Measurements from ENCODE around the gene ADCY2. TPM values are rescaled to one million over a fixed set of nuclear protein-coding genes. Genes with fewer than 3 reads are reported as not detected.

Gene ADCY2
- total RNA-seq, 1 experiment from 2014 or later = not detected

- Histone ChIP-seq H3K27me3 (ENCODE audit: low read length) (no peaks in the 10 kb centered on the region), H3K4me3 (ENCODE audit: low read length) (no peak overlapping the region), H3K27ac (ENCODE audit: low read length) (no peak overlapping the region), H3K4me1 (ENCODE audit: low read length) (no peaks in the 10 kb centered on the region), H4K20me1 (ENCODE audit: insufficient read depth, low read depth, low read length) (no peaks in the 10 kb centered on the region), H3K9me3 (ENCODE audit: low read length) (no peaks in the 10 kb centered on the region), H3K4me2 (ENCODE audit: low read depth, low read length, poor library complexity, severe bottlenecking) (no peak overlapping the region), H3K36me3 (ENCODE audit: insufficient read depth, low read length) (no peaks in the 10 kb centered on the region), H2AFZ (ENCODE audit: low read length) (no peak overlapping the region), H3K9ac (ENCODE audit: low read length) (no peak overlapping the region), H3K79me2 (ENCODE audit: low read length) (no peaks in the 10 kb centered on the region), H3K9me2 (replicated peaks; ENCODE audit: insufficient read depth, low read length) (no peaks in the 10 kb centered on the region)
- DNase-seq = no peak
Observed at GRCh38 chr5:7515284-7515914, 119.5 kb downstream of the ADCY2 start.

GRCh38 chr5:7516253-7516652 is 120.3 kb downstream of the ADCY2 start:
- Histone ChIP-seq H3K27ac (ENCODE audit: low read length) (no peak overlapping the region), H3K4me2 (ENCODE audit: low read depth, low read length, poor library complexity, severe bottlenecking) (no peak overlapping the region)

GRCh38 chr5:7517006-7517405 is 121.1 kb downstream of the ADCY2 start:
- Histone ChIP-seq H3K9me3 (ENCODE audit: low read length) (no peaks in the 10 kb centered on the region), H3K27me3 (ENCODE audit: low read length) (no peaks in the 10 kb centered on the region), H3K4me1 (ENCODE audit: low read length) (no peaks in the 10 kb centered on the region), H3K36me3 (ENCODE audit: insufficient read depth, low read length) (no peaks in the 10 kb centered on the region), H3K79me2 (ENCODE audit: low read length) (no peaks in the 10 kb centered on the region), H3K9ac (ENCODE audit: low read length) (no peak overlapping the region), H4K20me1 (ENCODE audit: insufficient read depth, low read depth, low read length) (no peaks in the 10 kb centered on the region), H3K9me2 (replicated peaks; ENCODE audit: insufficient read depth, low read length) (no peaks in the 10 kb centered on the region), H3K4me3 (ENCODE audit: low read length) (no peak overlapping the region), H3K4me2 (ENCODE audit: low read depth, low read length, poor library complexity, severe bottlenecking) (no peak overlapping the region), H3K27ac (ENCODE audit: low read length) (no peak overlapping the region), H2AFZ (ENCODE audit: low read length) (no peak overlapping the region)
- no peak for DNase-seq

More at GRCh38 chr5:7516253-7516652, 120.3 kb downstream of the ADCY2 start:
- Histone ChIP-seq H3K4me3 (ENCODE audit: low read length) (no peak overlapping the region), H2AFZ (ENCODE audit: low read length) (no peak overlapping the region), H3K9ac (ENCODE audit: low read length) (no peak overlapping the region), H3K79me2 (ENCODE audit: low read length) (no peaks in the 10 kb centered on the region), H3K9me2 (replicated peaks; ENCODE audit: insufficient read depth, low read length) (no peaks in the 10 kb centered on the region), H3K36me3 (ENCODE audit: insufficient read depth, low read length) (no peaks in the 10 kb centered on the region), H3K27me3 (ENCODE audit: low read length) (no peaks in the 10 kb centered on the region), H4K20me1 (ENCODE audit: insufficient read depth, low read depth, low read length) (no peaks in the 10 kb centered on the region), H3K4me1 (ENCODE audit: low read length) (no peaks in the 10 kb centered on the region), H3K9me3 (ENCODE audit: low read length) (no peaks in the 10 kb centered on the region)
- no peak for DNase-seq

- Histone ChIP-seq H3K4me3 (ENCODE audit: low read length) (no peak overlapping the region), H3K4me2 (ENCODE audit: low read depth, low read length, poor library complexity, severe bottlenecking) (no peak overlapping the region), H3K36me3 (ENCODE audit: insufficient read depth, low read length) (no peaks in the 10 kb centered on the region), H3K9me3 (ENCODE audit: low read length) (no peaks in the 10 kb centered on the region), H3K9me2 (replicated peaks; ENCODE audit: insufficient read depth, low read length) (no peaks in the 10 kb centered on the region), H3K79me2 (ENCODE audit: low read length) (no peaks in the 10 kb centered on the region), H3K9ac (ENCODE audit: low read length) (no peak overlapping the region), H2AFZ (ENCODE audit: low read length) (no peak overlapping the region), H3K4me1 (ENCODE audit: low read length) (no peaks in the 10 kb centered on the region), H4K20me1 (ENCODE audit: insufficient read depth, low read depth, low read length) (no peaks in the 10 kb centered on the region), H3K27me3 (ENCODE audit: low read length) (no peaks in the 10 kb centered on the region), H3K27ac (ENCODE audit: low read length) (no peak overlapping the region)
- DNase-seq = peak; percentile 51
Observed at GRCh38 chr5:7518947-7519560, 123.1 kb downstream of the ADCY2 start.

- Histone ChIP-seq H3K9ac (ENCODE audit: low read length) (no peak overlapping the region), H3K4me2 (ENCODE audit: low read depth, low read length, poor library complexity, severe bottlenecking) (no peak overlapping the region), H3K4me3 (ENCODE audit: low read length) (no peak overlapping the region), H3K36me3 (ENCODE audit: insufficient read depth, low read length) (no peaks in the 10 kb centered on the region), H3K9me3 (ENCODE audit: low read length) (no peaks in the 10 kb centered on the region), H3K4me1 (ENCODE audit: low read length) (no peaks in the 10 kb centered on the region), H3K79me2 (ENCODE audit: low read length) (no peaks in the 10 kb centered on the region), H3K9me2 (replicated peaks; ENCODE audit: insufficient read depth, low read length) (no peaks in the 10 kb centered on the region), H3K27me3 (ENCODE audit: low read length) (no peaks in the 10 kb centered on the region), H4K20me1 (ENCODE audit: insufficient read depth, low read depth, low read length) (no peaks in the 10 kb centered on the region), H2AFZ (ENCODE audit: low read length) (no peak overlapping the region), H3K27ac (ENCODE audit: low read length) (no peak overlapping the region)
- no peak for DNase-seq
Observed at GRCh38 chr5:7519564-7519963, 123.6 kb downstream of the ADCY2 start.

GRCh38 chr5:7529880-7530279 is 133.9 kb downstream of the ADCY2 start:
- no peaks in the 10 kb centered on the region for H3K4me1 ChIP-seq (ENCODE audit: low read length)

GRCh38 chr5:7533941-7534340 is 138.0 kb downstream of the ADCY2 start:
- H3K4me3 ChIP-seq (ENCODE audit: low read length) = no peak overlapping the region
- no peaks in the 10 kb centered on the region for H3K4me1 ChIP-seq (ENCODE audit: low read length)
- H4K20me1 ChIP-seq (ENCODE audit: insufficient read depth, low read depth, low read length) = no peaks in the 10 kb centered on the region
- H3K9me3 ChIP-seq (ENCODE audit: low read length) = no peaks in the 10 kb centered on the region
- no peak overlapping the region for H3K27ac ChIP-seq (ENCODE audit: low read length)
- H2AFZ ChIP-seq (ENCODE audit: low read length) = no peak overlapping the region
- no peak for DNase-seq
- H3K4me2 ChIP-seq (ENCODE audit: low read depth, low read length, poor library complexity, severe bottlenecking) = no peak overlapping the region
- H3K9me2 ChIP-seq (replicated peaks; ENCODE audit: insufficient read depth, low read length) = no peaks in the 10 kb centered on the region
- H3K36me3 ChIP-seq (ENCODE audit: insufficient read depth, low read length) = no peaks in the 10 kb centered on the region
- H3K9ac ChIP-seq (ENCODE audit: low read length) = no peak overlapping the region
- no peaks in the 10 kb centered on the region for H3K79me2 ChIP-seq (ENCODE audit: low read length)
- no peaks in the 10 kb centered on the region for H3K27me3 ChIP-seq (ENCODE audit: low read length)

More at GRCh38 chr5:7529880-7530279, 133.9 kb downstream of the ADCY2 start:
- no peaks in the 10 kb centered on the region for H3K27me3 ChIP-seq (ENCODE audit: low read length)
- H3K4me2 ChIP-seq (ENCODE audit: low read depth, low read length, poor library complexity, severe bottlenecking) = no peak overlapping the region
- H3K36me3 ChIP-seq (ENCODE audit: insufficient read depth, low read length) = no peaks in the 10 kb centered on the region
- H3K9ac ChIP-seq (ENCODE audit: low read length) = no peak overlapping the region
- H3K9me3 ChIP-seq (ENCODE audit: low read length) = no peaks in the 10 kb centered on the region
- H3K79me2 ChIP-seq (ENCODE audit: low read length) = no peaks in the 10 kb centered on the region
- H2AFZ ChIP-seq (ENCODE audit: low read length) = no peak overlapping the region
- DNase-seq = no peak
- H3K9me2 ChIP-seq (replicated peaks; ENCODE audit: insufficient read depth, low read length) = no peaks in the 10 kb centered on the region
- no peak overlapping the region for H3K27ac ChIP-seq (ENCODE audit: low read length)
- H3K4me3 ChIP-seq (ENCODE audit: low read length) = no peak overlapping the region
- no peaks in the 10 kb centered on the region for H4K20me1 ChIP-seq (ENCODE audit: insufficient read depth, low read depth, low read length)

GRCh38 chr5:7534505-7534904 is 138.6 kb downstream of the ADCY2 start:
- DNase-seq = no peak
- Histone ChIP-seq H3K36me3 (ENCODE audit: insufficient read depth, low read length) (no peaks in the 10 kb centered on the region), H3K27ac (ENCODE audit: low read length) (no peak overlapping the region), H3K9me3 (ENCODE audit: low read length) (no peaks in the 10 kb centered on the region), H3K9ac (ENCODE audit: low read length) (no peak overlapping the region), H3K4me1 (ENCODE audit: low read length) (no peaks in the 10 kb centered on the region), H3K27me3 (ENCODE audit: low read length) (no peaks in the 10 kb centered on the region), H3K9me2 (replicated peaks; ENCODE audit: insufficient read depth, low read length) (no peaks in the 10 kb centered on the region), H3K79me2 (ENCODE audit: low read length) (no peaks in the 10 kb centered on the region), H2AFZ (ENCODE audit: low read length) (no peak overlapping the region), H3K4me2 (ENCODE audit: low read depth, low read length, poor library complexity, severe bottlenecking) (no peak overlapping the region), H4K20me1 (ENCODE audit: insufficient read depth, low read depth, low read length) (no peaks in the 10 kb centered on the region), H3K4me3 (ENCODE audit: low read length) (no peak overlapping the region)

Measured in Karpas-422 (cell line).